Epithelial cell of prostate (primary cell): Measurements from ENCODE around the gene TYK2.
A peak's percentile ranks its signal among the peaks of the same experiment; 100 is the strongest.

Experiments
- DNase-seq: peaks from one replicate; pipeline ENCODE4 v3.0.0-alpha.2; 2011; ENCODE audit warnings: low read depth, low spot score
- H3K27ac ChIP-seq: fragments of 450-650 bp; 2 replicates; pipeline ENCODE4 v1.5.1; 2017; ENCODE audit warnings: mild to moderate bottlenecking

Gene TYK2

DNA sequence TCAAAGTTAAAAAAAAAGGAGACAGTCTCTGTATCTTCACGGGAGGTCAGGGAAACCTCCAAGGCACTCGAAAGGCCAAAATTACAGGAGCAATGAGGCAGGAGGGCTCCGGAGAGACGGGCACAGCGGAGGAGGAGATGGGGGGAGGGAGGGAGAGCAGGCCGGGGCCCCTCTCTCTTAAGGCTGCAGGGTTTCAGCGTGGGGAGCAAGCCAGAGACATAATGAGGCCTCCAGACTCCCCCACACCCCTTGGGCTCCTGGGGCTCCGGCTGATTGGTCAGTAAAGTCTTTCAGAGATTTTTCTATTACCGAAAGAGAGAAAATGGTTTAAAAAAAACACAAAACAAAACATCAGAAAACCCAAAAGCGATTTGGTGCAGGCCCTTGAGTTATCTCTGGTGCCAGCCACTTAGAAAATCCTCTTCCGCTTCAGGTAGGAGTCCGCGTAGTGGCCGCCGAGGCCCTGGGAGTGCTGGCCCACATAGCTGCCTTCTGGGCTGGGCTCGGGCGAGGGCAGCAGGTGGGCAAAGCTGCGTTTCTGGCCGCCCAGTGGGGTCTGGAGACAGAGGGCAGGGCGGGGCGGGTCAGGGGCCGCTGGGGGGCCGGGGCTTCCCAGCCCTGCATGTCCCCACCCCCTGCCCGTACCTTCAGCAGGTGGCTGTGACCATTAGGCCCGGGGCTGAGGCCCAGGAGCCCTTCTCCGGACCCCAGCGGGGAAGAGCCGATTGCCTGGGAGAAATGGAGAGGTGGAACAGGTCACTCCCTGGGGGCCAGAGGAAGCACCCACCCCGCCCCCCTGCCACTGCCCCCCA, 63.1 kb downstream of the TYK2 start:
- H3K27ac ChIP-seq: no peak overlapping the region
- no peak for DNase-seq

DNA sequence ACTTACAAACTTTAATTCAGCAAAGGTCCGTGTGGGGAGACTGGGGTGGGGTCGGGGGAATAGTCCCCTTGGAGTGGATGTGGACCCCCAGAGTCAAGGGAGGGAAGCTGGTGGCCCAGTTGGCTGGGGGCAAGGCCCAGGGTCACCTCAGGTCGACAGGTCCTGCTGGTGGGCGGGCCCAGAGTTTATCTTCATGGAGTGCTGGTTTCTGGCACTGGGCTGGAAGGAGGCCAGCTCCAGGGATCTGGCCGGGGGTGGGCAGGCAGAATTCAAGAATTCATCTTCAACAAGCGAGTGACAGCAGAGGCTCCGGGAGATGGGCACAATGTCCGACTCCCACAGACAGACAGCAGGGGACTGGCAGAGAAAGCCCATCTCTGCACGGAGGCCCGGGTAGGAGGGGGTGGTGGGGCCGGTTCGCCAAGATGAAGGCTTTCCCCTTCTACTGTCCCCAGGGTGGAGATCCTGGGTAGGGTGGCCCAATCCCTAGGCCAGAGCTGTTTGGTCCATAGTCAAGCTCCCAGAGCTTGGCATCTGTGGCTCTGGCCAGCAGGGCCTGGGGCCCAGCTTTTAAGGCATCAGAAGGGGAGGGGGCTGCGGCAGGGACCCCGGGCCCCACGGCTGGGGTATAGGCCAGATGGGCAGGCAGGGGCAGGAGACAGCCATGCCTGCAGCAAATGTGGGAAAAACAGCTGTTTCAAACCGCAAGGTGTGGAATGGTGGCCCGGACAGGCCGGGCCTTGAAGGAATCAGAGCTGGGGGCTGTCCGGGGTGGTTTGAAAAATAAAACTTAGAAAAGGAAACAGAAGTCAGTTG, 63.9 kb downstream of the TYK2 start:
- peak overlapping the region; percentile 28 for H3K27ac ChIP-seq

DNA sequence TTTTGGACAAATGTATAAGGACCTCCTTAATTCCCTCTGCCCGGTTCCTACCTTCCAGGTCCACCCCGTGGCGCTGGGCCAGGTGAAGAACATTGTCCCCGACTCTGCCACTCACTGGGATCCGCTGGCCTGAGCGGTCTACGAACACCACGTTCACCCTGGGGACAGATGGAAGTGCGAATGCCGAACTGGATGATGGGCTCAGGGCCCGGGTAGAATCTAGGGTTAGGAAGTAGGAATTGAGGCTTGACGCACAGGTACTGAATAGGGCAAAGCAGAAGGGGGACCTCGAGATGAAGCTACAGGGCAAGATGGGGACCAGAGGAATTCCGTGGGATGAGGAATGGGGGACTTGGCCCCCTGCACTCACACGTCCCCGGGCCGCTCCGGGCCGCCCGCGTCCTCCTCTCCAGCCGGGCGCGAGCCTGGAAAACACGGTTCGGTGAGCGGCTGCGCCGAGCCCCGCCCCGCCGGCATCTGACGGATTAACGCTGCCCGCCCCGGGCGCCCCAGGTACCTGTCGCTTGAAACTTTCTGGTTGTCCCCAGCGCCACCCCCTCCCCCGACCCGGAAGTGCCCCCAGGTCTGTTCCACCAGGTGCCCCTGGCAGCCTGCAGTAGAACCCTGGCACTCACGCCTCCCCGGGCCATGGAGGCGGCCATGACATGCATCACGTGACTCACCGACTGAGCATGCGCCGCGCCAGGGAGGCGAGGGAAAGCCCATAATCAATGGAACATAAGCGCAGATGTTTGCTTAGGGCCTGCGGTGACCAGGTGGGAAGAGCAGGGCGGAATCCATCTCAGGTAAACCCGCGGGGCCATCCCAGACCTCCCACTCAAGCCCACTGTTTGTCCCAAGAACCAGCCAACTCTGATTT, 64.8 kb downstream of the TYK2 start, which contains the start of gene FDX2:
Gene FDX2, minus strand, starts transcription at position 681 of the 880 bp plus-strand sequence. Its CDS starts 19 bp downstream, at position 662.
- H3K27ac ChIP-seq: peak within 1 kb of the TSS; percentile 28
- DNase-seq: no peak

More for the DNA sequence above, 63.9 kb downstream of the TYK2 start:
- no peak for DNase-seq

DNA sequence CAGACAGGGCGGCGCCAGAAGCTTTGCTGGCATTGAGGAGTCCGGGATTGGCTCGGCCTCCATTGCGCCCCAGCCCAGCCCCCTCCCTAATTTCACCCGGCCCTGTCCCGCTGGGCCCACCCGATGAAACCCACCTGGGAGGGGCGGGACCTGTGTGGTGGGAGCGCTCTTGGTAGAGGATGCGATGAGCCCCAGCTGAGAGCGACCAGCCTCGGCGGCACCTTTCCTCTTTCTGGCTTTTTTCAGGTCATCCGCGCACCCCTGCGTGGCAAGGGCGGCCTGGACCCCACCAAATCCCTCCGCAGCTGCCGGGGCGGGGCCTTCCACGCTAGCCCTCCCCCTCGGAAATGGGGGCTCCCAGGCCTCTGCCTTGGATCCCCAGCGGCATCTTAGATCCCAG, 70.9 kb downstream of the TYK2 start, which contains the start of gene ZGLP1:
Gene ZGLP1, minus strand, starts transcription at position 393 of the 400 bp plus-strand sequence.
- H3K27ac ChIP-seq: no peak within 1 kb of the TSS
- no peak for DNase-seq

DNA sequence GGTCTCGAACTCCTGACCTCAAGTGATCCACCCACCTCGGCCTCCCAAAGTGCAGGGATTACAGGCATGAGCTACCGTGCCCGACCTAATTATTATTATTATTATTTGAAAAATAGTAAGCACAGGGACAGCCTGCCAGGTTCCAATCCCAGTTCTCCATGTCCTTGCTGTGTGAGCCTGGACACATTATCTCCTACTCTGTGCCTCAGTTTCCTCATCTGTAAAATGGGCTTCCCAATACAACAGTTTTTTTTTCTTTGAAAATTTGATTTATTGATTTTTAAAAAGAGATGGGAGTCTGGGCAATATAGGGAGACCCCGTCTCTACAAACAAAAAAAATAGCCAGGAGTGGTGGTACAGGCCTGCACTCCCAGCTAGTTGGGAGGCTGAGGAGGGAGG, 74.0 kb downstream of the TYK2 start:
- DNase-seq: no peak
- no peak overlapping the region for H3K27ac ChIP-seq

DNA sequence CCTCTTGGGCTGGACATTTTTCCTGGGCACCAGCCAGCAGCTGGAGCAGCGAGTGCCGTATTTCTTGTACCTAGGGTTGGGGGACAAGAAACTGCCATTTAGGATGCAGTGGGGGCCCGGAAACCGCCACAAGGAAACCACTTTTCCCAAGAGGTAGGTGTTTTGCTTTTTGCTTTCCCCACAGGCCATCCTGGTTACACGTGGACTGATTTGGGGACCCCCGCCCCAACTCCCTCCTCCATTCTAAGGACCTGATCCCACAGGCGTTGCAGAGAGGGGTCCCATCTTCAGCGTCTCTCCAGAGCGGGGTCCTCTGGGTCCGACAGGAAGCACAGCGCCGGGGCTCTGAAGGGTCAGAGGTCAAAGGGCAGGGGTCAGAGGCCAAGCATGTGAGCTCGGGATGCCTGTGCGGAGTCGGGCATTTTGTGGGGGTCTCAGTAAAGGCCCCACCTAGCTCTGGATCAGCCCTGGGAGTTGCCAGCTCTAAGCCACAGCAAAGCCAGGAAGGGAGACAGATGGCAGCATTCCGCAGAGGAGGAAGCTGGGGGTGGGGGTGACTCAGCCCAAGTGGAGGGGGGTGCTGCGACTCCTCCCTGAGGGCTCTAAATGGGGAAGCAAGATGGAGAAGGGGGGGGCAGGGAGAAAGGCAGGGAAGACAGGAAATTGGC, 75.1 kb downstream of the TYK2 start:
- DNase-seq: no peak
- H3K27ac ChIP-seq: no peak overlapping the region
